Ureter (tissue), 1 donor: ENCODE results near the gene ZKSCAN5. TPM values are rescaled to one million over a fixed set of nuclear protein-coding genes. Genes with fewer than 3 reads are reported as not detected.

Source experiments
- DNase-seq: peaks from one replicate; pipeline ENCODE4 v3.0.0-alpha.2; 2020; ENCODE audit warnings: low spot score
- total RNA-seq: library from RNA; stranded (reverse); gene quantifications from one replicate; pipeline ENCODE4 v1.2.4, GENCODE V29; 2023
- donor health status: DM: yes; HTN: yes; CAD: no.

The ZKSCAN5 gene
- 9.4 TPM for total RNA-seq

DNA sequence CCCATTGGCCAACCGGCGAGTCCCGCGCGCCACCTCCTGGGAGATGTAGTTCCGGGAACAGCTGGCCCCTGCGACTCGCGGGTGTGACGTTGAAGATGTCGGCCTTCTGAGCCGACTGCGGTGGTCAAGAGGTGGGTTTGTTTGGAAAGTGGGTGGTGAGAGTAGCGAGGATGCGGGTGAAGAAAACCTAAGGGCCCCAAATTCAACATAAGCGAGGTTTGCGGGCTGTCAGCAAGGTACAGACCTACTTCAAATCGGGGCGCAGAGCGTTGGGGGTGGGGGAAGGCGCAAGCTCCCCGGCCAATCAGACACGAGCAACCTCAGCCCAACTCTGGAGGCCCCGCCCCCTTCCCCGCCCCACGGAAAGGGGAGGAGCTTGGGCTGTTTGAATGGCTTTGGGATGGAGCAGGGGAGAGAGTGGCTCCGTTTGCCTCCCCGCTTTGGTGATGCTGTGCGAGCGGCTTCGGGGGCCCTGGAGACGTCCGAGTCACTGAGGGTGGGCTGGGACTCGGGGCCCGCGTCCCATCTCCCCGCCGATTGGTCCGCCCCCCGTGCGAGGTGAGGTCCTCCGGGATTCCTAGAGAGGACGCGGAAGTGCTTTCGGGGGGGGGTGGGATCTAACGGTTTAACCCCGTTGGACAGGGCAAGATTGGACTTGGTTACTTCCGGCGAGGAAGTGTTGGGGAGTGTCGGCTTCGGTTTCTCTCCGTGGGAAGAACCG is at the start of gene ZKSCAN5:
TSS of gene ZKSCAN5 (plus strand) at position 60 of the 721 bp plus-strand sequence. CDS start 1,383 bp downstream, outside the sequence.
- DNase-seq, result peak; percentile 99

GRCh38 chr7:99455874-99456273 is 48.6 kb upstream of the ZKSCAN5 start:
- DNase-seq, result no peak

DNA sequence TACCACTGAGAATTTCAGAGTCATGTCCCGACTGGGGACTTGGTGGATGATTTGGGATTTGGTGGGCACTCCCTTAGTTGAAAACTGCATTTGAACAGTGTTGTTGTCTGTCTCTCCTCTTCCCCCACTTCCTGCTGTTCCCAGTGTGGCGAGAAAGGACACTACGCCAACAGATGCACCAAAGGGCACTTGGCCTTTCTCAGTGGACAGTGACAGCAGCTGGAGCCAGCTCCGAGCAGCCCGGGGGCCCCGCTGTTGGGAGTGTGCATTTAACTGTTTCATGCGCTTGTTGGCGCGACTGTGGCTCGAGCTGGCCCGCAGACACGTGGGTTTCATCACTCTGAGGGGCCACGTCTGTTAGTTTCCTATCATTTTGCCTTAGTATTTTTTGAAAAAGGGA is 48.2 kb upstream of the ZKSCAN5 start:
- DNase-seq, result no peak

GRCh38 chr7:99457050-99457649 is 47.3 kb upstream of the ZKSCAN5 start:
- no peak for DNase-seq

DNA sequence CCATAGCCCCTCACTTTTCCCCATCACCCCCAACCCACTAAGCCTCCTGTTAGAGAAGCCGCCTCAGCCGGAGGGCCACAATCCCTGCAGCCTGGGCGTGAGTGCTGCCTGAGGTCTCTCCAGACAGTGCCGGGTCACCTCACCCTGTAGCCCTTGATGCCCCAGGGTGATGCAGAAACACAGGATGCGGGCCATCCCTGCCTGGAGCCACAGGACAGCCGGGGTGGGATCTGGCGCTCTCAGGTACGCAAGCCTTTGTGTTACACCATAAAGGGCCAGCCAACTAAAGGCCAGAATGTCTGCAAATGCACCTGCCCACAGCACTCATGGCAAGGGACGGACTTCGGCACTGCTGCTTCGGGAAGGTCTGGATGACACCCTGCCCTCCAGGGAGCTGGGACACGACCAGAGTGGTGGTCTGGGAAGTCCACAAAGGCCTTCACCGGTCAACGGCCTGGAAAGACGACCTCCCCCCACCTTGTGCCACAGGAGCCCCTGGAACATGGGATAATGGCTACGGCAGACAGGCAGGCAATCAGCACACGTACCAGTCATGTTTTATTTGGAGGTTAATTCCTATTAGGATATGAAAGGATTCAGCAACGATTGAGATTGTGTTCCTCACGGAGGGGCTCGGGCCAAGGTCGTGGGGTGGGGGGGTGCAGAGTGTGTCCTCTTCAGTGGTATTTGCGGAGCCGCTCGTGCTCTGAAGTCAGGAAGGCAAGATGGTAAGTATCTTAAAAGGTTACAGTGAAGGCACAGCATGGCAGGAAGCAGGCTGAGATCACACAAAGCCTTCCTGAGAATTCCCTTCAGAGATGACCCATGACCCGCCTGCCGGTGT is 46.6 kb upstream of the ZKSCAN5 start:
- DNase-seq, result no peak

DNA sequence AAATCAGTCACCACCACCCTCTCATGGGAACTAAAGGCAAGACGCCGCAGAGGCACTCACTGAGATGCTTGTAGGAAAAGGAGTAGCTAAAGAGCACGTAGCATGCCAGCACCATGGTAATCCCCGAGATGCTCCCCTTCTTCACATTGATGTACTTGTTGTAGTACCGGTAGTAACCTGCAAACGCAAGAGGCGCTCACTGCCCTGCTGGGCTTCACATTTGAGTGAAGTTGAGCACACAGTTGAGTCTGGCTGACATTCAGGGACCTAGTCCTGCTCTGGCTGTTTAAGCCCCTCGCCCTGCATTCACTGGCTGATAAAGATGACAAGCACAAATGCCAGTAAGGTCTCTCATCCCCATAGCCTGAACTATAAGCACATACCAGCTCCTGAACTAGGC is 45.4 kb upstream of the ZKSCAN5 start:
- DNase-seq, result no peak

GRCh38 chr7:99460651-99461050 is 43.8 kb upstream of the ZKSCAN5 start:
- no peak for DNase-seq

- no peak for DNase-seq
These were observed 43.2 kb upstream of the ZKSCAN5 start for GRCh38 chr7:99461221-99461620.

DNA sequence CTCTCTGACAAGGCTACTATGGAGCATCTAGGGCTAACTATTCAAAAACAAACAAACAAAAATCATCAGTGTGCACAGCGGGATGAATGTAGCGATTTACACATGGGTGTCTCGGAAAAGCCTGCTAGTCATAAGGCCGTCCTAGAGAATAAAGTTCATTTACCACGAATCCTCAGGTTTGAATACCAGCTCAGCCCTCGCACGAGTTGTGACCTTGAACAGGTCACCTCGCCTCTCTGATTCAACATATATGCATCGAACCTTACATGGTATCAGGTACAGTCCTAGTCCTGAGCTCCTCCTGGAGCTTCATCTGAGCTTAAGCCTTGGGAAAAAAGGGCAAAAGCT is 39.1 kb upstream of the ZKSCAN5 start:
- DNase-seq, result no peak

- no peak for DNase-seq
These were observed 36.0 kb upstream of the ZKSCAN5 start for GRCh38 chr7:99468336-99468918.

DNA sequence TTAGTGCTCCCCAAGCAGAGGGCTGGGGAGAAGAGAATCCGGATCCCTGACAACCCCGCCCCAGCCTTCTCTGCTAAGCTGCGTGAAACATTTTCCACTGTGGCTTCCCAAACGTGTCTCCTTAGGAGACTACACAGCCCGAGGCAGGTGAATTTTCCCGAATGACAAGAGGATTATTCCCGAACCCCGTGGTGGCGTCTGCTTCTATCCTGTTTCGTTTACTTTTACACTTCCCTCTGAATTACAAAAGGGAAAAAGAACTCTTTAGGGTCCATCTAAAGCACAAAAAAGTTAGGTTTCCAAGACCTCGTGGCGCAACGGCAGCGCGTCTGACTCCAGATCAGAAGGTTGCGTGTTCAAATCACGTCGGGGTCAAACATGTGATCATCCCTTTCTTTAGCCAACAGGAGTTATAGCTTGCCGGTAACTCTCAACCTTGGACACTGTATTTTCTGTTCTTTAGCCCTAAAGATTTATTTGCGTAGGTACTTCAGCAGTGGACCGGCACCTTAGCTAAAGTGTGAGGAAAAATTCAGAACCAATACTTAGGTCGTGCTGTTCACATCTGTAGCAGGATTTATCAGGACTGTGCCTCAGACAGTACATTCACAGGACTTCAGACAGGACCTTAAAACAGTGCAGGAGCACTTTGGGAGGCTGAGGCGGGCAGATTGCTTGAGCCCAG is 34.9 kb upstream of the ZKSCAN5 start:
- DNase-seq, result no peak

GRCh38 chr7:99472561-99473314 is 31.7 kb upstream of the ZKSCAN5 start, which contains the start of gene ZNF789:
ZNF789 (plus strand) TSS chr7:99472890; CDS start chr7:99476457, 3,567 bp downstream.
- DNase-seq, result peak; percentile 98

DNA sequence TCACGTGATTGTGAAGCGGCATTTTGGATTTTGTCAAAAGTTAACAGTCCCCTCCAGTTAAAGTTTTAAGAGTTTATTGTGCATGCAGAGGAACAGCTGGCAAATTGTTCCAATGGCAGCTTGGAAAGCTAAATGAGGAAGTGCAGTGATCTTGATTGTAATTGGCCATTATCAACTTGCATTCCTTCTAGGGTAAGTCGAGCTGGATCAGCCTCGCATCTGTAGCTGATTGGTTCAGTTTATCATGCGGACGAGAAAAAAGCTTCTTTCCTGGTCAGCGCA is 31.2 kb upstream of the ZKSCAN5 start:
- DNase-seq, result no peak

- DNase-seq, result no peak
These were observed 28.4 kb upstream of the ZKSCAN5 start for GRCh38 chr7:99476107-99476506.

DNA sequence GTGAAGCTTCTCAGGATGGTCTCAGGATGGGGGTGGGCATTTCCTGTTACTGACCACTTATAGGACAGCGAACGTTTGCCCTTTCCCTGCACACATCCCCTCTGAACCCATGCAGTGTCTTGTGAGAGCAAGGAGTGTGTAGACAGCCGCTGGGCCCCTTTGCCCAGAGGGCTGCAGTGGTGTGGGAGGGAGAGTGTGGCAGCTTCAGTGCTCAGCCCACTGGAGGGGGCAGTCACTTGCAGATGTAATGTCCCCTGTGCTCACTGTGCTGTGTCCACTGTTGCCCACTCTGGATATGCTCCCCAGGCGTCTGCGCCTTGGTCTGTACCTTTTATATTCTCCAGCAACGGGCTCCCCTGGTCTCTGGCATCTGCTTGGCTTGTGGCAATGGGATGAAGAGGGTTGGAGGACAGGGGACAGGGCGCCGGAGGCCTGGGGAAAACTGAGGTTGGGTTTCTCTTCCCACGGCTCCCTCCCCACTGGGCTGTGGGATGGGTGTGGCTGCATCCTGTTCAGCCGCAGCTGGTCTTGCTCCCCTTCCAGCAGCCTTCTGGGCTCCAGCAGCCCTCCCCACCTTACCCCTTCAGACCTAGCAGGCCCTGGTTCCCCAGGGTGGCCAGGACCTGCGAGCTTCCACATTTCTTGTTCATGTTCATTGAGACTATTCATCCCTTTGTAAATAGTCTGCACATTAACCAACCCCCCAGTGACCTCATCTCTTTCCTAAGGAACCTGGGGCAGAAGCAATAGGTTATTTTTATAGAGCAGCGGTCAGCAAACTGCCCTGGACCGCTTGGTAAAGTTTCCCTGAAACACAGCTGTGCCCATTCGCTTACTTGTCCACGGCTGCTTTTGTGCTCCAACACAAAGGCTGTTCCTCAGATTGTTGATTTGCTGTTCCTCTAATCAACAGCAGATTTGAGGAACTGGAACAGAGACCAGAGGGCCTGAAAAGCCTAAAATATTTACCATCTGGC is 25.7 kb upstream of the ZKSCAN5 start:
- no peak for DNase-seq

- DNase-seq, result no peak
These were observed 19.4 kb upstream of the ZKSCAN5 start for GRCh38 chr7:99485094-99485493.

- DNase-seq, result no peak
These were observed 15.2 kb upstream of the ZKSCAN5 start for GRCh38 chr7:99489235-99489634.

DNA sequence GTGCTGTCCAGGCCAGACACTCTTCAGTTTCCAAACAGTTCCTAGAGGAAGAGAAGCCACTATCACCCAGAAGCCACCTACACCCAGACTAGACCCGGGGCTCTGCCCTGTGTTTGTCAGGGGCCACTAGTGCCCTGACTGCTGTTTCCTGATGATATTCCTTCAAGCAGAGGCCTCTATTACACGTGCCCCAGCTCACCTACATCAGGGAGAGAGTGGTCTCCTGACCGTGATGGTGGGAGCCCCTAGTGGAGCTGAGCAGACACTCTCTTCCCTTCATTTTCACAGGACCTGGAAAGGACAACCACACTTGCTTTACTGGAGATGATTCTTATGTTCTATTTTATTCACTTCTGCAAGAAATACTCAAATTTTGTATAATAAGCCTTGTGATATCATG is 13.6 kb upstream of the ZKSCAN5 start:
- DNase-seq, result no peak

- DNase-seq, result no peak
These were observed 10.6 kb upstream of the ZKSCAN5 start for GRCh38 chr7:99493823-99494222.
